K562 (cell line): Measurements from ENCODE around the gene FBXL12. TPM values are rescaled to one million over a fixed set of nuclear protein-coding genes. Genes with fewer than 3 reads are reported as not detected.
A peak's percentile ranks its signal among the peaks of the same experiment; 100 is the strongest.

Source experiments
- OTX1 ChIP-seq: fragments of 450-650 bp; formaldehyde crosslinking; IDR thresholded peaks from 2 replicates; pipeline ENCODE4 v1.4.0; 2022; ENCODE audit warnings: mild to moderate bottlenecking
- PRPF4 ChIP-seq: fragments of 200-400 bp; formaldehyde crosslinking; IDR thresholded peaks from one replicate; pipeline ENCODE4 v1.6.1; 2017; ENCODE audit warnings: low read length, low read depth, mild to moderate bottlenecking; ENCODE audit not compliant: insufficient read depth, poor library complexity, severe bottlenecking
- ZNF740 ChIP-seq, 3 experiments: fragments of 200-800 bp in 1 of 3; sonication (Bioruptor generic) in 1 of 3; sonication (generic) in 1 of 3; formaldehyde crosslinking in 1 of 3; IDR thresholded peaks; 2 replicates each; pipeline versions ENCODE4 v1.6.1 to v1.8.0; 2016 to 2022; ENCODE audit warnings: mild to moderate bottlenecking in 2 of 3, missing compliant biosample characterization in 2 of 3, missing genetic modification characterization in 2 of 3, missing genetic modification reagents in 1 of 3
- polyA plus RNA-seq, 8 experiments: library from polyadenylated mRNA; depleted of rRNA in 4 of 8; stranded (reverse) in 5 of 8; unstranded in 3 of 8; fragments of >200 nt; fragmentation: Nextera tagmentation in 2 of 8; fragmentation: Illumina TruSeq in 1 of 8; extraction: Ambion mirVana in 2 of 8; extraction: Trizol in 1 of 8; gene quantifications; 2 replicates each; pipeline versions ENCODE4 v1.2.1 to v1.2.3, GENCODE V29; 2011 to 2014; ENCODE audit warnings: inconsistent platforms in 1 of 8, missing spikeins in 1 of 8
- total RNA-seq, 7 experiments: library from RNA; depleted of rRNA in 6 of 7; stranded (reverse); fragments of >200 nt in 6 of 7; fragmentation: Illumina TruSeq in 2 of 7; extraction: Trizol in 2 of 7; gene quantifications; 2 replicates each; pipeline versions ENCODE4 v1.2.1 to v1.2.3, GENCODE V29; 2011 to 2021; ENCODE audit warnings: low replicate concordance in 1 of 7
- TF ChIP-seq, protein P1 (sequence below): sonication (generic); formaldehyde crosslinking; IDR thresholded peaks from 2 replicates; pipeline ENCODE4 v1.8.1; 2023; ENCODE audit warnings: mild to moderate bottlenecking, missing genetic modification reagents
- TF ChIP-seq, protein P2 (sequence below), 2 experiments: fragments of 450-650 bp; formaldehyde crosslinking in 1 of 2; IDR thresholded peaks; 2 replicates each; pipeline versions ENCODE4 v1.4.0 to v1.6.1; 2014 to 2020; ENCODE audit warnings: mild to moderate bottlenecking in 2 of 2, borderline replicate concordance in 1 of 2, low read depth in 1 of 2

Gene FBXL12
- total and polyA plus RNA-seq, 9 of the 15 experiments (the other 6 are each of a cell fraction or from before 2014, with no cell fraction given), result 2.7 to 40.5 (median 26.5) TPM

DNA sequence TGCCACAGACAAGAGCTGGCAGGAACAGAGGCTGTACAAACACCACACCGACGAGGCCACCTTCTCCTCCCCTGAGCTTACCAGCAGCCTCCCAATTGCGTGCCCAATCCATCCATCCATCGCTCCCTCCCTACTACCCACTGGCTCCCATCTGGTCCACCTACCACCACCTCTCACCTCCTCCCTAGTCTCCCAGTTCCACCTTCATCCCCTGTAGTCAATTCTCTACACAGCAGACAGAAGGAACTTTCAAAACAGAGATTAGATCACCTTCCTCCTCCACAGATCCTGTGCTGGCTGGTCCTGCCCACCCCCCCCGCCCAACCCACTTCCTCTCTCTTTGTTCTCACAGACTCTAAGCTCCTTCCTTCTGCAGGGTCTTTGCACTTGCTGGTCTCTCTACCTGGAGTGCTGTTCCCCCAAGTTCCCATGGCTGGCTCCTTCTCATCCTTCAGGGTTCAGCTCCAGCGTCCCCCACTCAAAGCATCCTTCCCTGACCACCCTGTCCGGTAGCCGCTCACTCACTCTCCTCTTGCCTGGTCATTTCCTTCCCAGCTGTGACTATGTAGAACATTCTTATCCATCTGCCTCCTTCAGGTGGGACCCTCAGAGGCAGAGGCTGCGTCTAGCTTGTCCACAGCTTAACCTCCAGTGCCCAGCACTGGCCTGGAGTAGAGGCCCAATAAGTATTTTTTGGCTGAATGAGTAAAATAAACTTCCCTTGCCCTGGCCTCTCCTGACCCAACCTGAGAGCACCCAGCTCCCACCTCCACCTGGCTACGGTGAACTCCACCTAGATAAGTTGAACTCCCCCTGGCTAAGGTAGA is 39.3 kb upstream of the FBXL12 start (continued):
- TF ChIP-seq ZNF740 (CRISPR knock-in tag; IDR thresholded peaks at IDR 0.05) (no peak), ZNF740 (tag; IDR thresholded peaks at IDR 0.05) (peak in 1 of 2 experiments; percentile 41; a peak in 1 of 4 replicates), PRPF4 (no peak), OTX1 (CRISPR knock-in tag) (0 out of 2 replicates have a peak, but pooled peaks have one; percentile 42)
- TF ChIP-seq, protein P1, sequence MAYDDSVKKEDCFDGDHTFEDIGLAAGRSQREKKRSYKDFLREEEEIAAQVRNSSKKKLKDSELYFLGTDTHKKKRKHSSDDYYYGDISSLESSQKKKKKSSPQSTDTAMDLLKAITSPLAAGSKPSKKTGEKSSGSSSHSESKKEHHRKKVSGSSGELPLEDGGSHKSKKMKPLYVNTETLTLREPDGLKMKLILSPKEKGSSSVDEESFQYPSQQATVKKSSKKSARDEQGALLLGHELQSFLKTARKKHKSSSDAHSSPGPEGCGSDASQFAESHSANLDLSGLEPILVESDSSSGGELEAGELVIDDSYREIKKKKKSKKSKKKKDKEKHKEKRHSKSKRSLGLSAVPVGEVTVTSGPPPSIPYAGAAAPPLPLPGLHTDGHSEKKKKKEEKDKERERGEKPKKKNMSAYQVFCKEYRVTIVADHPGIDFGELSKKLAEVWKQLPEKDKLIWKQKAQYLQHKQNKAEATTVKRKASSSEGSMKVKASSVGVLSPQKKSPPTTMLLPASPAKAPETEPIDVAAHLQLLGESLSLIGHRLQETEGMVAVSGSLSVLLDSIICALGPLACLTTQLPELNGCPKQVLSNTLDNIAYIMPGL (CRISPR knock-in tag), result no peak
- TF ChIP-seq, protein P2, sequence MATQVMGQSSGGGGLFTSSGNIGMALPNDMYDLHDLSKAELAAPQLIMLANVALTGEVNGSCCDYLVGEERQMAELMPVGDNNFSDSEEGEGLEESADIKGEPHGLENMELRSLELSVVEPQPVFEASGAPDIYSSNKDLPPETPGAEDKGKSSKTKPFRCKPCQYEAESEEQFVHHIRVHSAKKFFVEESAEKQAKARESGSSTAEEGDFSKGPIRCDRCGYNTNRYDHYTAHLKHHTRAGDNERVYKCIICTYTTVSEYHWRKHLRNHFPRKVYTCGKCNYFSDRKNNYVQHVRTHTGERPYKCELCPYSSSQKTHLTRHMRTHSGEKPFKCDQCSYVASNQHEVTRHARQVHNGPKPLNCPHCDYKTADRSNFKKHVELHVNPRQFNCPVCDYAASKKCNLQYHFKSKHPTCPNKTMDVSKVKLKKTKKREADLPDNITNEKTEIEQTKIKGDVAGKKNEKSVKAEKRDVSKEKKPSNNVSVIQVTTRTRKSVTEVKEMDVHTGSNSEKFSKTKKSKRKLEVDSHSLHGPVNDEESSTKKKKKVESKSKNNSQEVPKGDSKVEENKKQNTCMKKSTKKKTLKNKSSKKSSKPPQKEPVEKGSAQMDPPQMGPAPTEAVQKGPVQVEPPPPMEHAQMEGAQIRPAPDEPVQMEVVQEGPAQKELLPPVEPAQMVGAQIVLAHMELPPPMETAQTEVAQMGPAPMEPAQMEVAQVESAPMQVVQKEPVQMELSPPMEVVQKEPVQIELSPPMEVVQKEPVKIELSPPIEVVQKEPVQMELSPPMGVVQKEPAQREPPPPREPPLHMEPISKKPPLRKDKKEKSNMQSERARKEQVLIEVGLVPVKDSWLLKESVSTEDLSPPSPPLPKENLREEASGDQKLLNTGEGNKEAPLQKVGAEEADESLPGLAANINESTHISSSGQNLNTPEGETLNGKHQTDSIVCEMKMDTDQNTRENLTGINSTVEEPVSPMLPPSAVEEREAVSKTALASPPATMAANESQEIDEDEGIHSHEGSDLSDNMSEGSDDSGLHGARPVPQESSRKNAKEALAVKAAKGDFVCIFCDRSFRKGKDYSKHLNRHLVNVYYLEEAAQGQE (IDR thresholded peaks at IDR 0.05; ENCODE audit: borderline replicate concordance), result peak; percentile 18; the same call in 1 of the 2 replicates
- TF ChIP-seq, protein P2 (CRISPR knock-in tag; IDR thresholded peaks at IDR 0.05; ENCODE audit: low read depth), result no peak
